HG02870 (cell line): Measurements from ENCODE around the gene TMX3.

Source experiments
- ATAC-seq: cut with Tn5 transposase; IDR thresholded peaks from one replicate; pipeline ENCODE4 v1.9.1; 2021; ENCODE audit warnings: mild to moderate bottlenecking, moderate library complexity; ENCODE audit not compliant: unreplicated experiment

The TMX3 gene, protein sequence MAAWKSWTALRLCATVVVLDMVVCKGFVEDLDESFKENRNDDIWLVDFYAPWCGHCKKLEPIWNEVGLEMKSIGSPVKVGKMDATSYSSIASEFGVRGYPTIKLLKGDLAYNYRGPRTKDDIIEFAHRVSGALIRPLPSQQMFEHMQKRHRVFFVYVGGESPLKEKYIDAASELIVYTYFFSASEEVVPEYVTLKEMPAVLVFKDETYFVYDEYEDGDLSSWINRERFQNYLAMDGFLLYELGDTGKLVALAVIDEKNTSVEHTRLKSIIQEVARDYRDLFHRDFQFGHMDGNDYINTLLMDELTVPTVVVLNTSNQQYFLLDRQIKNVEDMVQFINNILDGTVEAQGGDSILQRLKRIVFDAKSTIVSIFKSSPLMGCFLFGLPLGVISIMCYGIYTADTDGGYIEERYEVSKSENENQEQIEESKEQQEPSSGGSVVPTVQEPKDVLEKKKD

DNA sequence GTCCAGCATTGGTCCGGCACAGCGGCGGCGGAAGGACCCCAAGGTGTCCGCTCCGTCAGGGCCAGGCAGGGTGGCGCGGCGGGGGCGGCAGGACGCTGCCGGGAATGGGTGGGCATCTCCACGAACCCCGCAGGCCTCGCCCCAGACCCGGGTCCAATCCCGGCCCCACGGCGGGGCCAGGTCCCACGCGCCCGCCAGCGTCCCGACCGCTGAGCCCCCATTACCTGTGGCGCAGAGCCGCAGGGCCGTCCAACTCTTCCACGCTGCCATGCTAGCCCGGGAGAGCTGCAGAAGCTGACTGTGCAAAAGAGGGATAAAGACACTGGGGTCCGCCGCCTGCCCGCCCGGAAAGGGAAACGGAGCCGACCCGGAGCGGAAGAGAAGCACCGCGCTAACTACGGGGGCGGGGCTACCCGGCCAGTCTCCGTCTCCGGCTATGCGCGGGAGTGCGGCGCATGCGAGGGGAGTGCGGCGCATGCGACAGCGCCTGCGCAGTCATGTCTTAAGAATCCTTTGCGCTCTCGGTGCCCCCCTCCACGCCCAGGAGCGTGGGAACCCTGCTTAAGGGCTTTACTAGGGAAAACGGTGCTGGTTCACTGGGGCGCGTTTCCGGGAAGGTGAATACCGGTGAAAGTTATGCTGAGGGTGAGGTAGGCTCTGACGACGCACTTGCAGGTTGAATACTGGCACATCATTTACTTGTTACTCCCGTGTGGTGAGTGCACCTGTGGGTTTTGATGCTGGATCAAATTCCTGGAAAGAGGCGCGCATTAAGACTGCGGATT is at the start of gene TMX3:
Gene TMX3 (minus strand): TSS at position 397 of the 785 bp plus-strand sequence. CDS start 127 bp downstream, at position 270.
- peak; percentile 98 for ATAC-seq

DNA sequence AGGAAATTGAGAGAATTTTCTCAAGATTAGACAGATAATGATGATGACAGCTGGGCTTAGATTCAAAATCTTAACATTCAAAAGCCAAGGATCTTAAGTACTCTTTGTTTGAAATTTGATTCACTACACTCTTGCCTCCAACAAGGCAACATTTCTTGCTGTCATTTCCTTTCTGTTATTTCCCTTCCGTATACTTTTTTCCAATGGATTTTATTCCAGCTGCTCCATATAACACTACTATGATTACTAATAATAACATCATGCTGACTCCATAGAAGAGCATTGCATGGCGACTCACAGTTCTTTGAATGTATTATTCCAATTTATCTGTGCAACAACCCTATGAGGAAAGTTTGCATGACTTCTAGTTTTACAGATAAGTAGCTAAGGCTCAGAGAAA is 49.1 kb upstream of the TMX3 start:
- no peak for ATAC-seq

DNA sequence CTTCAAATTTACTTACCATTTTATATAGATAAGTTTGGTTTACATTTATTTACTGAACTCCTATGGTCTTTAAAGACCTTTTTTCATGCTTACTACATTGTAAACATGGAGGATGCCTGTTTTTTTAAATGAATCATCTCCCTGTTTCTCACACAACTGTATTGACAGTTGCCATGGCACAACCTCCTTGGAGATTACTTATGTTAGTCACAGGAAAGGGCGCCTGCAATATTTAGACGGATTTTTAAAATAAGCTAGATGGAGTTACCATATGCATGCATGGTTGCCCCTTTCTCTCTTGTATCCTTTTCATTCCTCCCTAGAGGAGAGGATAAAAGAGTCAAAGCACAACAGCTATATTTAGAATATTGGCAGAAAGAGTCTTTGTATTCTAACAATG is 48.2 kb upstream of the TMX3 start:
- no peak for ATAC-seq

DNA sequence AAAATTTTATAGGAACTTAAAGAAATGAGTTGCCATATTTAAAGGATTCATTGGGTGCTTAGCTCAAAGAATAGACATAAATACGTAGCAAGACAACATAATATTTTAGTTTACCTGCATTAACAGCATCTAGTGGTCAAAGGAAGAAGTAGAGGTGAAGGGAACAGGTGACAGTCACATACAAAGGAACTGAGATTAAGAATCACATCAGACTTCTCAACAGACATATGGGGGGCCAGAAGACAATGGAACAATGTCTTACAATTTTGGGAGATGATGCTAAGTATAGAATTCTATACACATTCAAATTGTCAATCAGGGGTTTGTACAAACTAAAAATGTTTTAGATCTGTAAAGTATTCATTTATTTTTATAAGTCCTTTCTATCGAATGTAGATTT is 44.4 kb upstream of the TMX3 start:
- no peak for ATAC-seq

DNA sequence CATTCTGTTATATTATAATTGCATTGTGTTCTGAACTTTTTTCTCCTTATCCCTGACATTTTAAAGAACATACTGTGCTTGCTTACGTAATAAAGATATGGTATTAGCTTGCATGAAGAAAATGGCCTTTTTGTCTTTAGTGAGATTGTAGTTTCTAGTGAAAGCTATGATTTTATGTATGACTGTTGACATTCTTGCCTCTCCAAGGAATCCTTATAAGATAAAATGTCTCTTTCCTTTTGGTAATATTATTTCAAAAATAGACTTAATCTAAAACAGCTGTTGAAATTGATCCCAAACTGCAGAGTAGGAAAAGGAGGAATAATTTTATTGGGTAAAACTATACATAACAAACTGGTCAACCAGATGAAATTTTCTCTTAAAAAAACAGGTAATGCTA is 42.2 kb upstream of the TMX3 start:
- no peak for ATAC-seq

DNA sequence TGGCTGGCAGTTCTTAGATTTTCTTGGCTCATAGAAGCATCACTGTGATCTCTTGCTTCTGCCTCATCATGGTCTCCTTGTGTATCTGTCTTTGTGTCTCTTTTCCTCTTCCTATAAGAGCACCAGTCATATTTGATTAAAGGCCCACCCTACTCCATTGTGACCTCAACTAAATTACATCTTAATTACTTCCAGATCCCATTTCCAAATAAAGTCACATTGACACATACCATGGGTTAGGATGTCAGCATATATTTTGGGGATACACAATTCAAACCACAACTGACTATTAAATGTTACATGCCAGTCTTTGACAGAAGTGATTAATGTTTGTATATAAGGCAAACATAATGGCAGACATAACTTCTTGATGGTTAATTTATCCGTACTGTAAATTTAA is 27.3 kb upstream of the TMX3 start:
- no peak for ATAC-seq

DNA sequence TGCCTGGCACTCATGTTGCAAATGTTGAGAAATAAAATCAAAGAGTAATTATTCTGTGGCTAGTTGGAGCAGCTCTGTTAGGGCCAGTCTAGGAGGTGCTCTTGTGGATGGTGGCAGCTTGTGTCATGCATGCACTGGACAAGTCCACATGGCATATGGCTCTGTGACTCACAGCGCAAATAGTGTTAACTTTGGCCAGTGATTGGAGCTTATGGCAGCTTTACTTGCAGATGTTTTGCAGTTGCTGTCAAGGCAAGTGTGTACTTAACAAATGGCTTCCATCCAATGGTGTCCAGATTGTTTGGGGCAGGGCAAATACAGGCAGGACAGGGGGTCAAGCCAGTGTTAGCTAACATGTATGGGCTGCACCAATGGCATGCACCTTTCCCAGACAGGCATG is 26.1 kb upstream of the TMX3 start:
- ATAC-seq = no peak

DNA sequence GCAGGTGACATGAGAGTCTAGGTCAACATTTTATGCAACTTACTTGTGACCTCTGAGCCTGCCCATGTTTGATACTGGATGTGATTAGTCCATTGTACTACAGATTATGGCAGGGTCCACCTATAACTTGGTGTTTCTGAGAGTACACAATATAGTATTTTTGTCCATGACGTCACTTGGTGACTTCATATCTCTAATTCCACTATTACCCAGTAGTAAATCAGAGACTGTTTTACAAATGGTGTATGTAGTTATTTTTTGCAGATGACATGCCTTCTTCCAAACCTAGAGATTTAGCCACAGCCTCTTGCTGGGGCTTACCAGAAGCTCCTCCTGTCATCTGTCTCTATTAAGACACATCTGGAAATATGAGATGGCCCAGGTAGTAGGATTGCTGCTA is 24.6 kb upstream of the TMX3 start:
- ATAC-seq = no peak

DNA sequence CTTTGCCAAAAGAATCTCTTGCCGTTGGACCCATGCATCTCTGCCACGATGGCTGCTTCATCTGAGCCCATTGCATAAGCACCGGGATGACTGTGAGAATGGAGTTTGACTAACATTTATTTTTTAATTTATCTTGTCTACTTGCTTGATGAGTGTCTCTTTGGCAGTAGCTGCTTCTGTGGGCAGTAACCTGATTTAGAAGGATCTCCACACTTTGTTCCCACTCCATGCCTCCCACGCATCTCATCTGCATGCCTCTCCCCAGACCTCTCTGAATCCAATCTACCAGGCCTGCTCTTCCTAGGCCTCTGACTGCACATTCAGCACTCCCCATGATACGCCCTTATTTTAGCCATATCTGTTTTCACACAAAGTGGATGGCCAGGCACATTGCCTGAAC is 23.7 kb upstream of the TMX3 start:
- ATAC-seq = no peak

DNA sequence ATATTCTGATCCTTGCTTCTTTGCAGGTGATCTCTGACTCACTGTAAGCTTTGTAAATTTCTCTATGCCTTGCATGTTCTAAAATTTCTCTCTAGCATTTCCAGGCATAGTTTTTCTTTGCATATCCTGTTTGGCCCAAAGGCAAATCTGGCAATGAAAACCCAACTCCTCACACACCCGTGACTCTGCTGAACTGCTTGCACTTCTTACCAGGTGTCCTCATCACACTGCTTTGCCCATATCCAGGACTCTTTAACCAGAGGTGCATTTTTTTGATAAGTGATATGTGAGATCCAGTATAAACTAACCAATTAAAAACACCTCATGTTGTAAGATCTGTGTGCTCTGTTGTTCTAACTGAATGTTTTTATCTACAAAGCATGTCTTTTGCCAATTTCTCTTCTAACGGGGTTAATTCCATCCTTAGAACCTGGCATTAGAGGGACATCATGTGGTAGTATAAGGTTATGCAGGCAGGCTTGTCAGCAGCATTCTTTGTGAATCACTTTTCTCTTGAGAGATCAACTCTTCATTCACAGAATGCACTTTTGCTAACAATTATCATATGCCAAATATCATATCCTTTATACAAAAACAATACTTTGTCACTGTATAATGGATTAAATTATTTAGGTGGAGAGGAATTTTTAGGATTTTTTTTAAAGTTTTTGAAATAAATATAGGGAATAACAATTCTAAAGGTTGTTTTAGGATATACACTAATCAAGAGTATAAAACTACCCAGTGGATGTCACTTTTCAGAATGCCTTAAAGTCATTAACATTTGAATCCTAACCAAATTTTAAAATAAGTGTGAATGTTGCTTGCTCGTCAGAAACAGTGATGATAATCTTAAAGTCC is 20.8 kb upstream of the TMX3 start:
- ATAC-seq = peak; percentile 85

DNA sequence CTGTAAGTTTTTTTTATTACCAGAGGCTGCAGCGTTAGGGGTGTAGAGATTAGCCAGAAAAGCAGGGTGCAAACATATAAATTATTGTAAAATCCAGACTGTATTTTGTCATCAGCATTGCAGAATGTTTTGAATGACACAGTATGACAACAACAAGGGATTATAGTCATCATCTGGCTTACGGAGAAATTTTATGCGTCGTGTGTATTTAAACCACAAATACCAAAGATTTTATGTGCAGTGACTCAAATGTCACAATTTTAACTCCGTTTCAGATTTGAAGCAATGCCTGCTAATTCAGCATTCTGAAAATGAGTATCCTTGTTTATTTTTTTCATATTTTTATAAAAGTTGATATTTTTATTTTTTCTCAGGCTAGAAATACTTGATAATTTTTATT is 19.4 kb upstream of the TMX3 start:
- ATAC-seq = no peak

DNA sequence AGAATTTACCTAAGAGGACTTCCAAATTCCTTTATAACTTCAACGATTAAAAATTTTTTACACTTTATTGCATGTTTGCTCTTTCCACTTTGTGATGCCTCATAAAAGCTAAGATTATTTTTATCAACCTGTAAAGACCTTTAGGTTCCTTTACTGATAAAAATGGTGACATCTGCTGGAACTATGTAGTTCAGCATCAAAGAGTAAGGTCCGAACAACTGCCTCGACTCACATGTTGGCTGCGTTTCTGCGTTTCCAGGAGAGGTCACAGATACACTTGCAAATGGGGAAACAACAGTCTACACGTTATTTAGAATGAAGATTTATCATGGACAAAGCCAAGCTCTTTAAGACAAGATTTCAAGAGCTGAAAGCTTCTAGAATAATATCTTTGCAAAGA is 18.8 kb upstream of the TMX3 start:
- ATAC-seq = no peak

DNA sequence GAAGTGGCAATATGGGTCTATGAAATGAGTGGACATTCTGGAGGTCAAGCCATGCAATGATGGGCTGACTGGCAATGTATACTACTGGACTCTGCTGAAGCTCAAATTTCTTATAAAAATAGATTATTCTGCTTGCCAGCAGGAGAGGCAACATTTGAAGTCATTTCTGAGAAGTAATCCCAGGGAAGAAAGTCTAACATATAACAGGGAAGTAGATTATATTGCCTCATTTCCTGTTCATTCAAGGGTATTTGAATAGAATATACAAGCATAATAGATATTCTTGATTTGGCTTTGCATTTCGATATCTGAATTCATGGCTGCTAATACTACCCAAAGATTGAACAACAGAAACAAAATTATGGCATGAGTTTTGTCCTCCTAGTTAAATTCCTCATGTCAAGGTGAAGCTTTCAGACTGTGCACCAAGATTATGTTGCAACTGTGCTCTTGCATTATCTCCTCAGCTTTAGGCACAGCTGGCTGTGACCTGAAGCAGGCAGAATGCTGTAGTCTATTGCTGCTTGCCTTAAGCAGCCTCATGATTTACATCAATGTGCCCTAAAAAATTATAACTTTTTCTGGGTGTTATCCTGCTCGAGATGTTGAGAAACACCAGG is 13.3 kb upstream of the TMX3 start:
- ATAC-seq = no peak

DNA sequence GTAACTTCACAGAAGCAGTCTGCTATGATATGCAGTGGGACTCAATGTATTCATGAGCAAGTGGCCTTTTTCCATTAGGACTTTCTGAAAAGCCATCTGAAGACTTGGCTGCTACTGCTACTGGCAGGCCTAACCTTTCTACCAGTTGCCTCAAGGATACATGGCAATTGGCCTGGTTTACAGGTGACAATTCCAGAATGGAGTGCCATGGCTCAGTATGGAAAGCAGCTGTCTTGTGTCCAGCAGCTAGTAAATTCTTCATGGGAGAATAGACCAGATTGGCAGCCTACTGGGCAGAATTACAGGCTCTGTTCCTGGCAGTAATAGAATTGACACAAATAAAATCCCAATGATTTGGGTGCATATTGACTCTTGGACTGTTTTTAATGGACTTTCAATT is 12.6 kb upstream of the TMX3 start:
- no peak for ATAC-seq

DNA sequence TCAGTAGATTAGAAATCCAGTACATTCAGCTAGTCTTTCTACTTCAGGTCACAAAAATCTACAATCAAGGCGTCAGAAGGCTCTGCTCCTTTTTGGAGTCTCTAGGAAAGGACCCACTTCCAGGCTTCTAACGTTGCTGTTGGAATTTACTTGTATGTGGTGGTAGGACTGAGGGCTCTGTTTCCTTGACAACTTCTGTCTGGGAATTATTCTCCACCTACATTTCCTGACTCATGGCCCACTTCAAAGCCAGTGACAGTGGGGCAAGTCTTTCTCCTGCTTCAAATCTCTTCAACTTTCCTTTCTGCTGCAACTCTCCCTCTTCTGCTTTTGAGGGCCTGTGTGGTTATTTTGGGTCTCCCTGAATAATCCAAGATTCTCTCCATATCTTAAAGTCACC is 10.4 kb upstream of the TMX3 start:
- ATAC-seq = no peak

DNA sequence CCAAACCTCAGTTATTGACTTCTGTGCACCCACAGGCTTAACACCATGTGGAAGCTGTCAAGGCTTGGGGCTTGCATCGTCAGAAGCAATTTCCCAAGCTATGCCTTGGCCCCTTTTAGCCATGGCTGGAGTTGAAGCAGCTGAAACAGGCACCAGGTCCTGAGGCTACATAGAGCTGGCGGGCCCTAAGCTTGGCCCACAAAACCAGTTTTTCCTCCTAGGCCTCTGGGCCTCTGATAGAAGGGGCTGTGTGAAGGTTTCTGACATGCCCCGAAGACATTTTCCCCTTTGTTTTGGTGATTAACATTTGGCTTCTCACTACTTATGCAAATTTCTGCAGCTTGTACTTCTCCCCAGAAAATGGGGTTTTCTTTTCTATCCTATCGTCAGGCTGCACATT is 9.1 kb upstream of the TMX3 start:
- no peak for ATAC-seq

DNA sequence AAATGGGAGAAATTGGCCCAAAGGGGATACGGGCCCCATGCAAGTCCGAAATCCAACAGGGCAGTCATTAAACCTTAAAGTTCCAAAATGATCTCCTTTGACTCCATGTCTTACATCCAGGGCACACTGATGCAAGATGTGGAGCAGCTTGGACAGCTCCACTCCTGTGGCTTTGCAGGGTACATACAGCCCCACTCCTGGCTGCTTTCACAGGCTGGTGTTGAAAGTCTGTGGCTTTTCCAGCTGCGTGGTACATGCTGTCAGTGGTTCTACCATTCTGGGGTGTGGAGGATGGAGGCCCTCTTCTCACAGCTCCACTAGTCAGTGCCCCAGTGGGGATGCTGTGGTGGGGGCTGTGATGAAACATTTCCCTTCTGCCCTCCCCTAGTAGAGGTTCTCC is 8.6 kb upstream of the TMX3 start:
- ATAC-seq = no peak

DNA sequence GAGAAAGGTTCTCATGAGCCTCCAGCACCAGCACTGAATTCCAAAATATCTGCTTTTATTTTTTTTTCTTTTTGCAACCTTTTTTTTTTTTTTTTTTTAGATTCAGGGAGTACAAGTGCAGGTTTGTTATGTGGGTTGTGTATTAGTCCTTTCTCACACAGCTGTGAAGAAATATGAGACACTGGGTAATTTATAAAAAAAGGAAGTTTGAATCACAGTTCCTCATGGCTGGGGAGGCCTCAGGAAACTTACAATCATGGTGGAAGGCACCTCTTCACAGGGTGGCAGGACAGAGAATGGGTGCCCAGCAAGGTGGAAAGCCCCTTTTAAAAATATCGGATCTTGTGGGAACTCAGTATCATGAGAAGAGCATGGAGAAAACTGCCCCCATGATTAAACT is 7.9 kb upstream of the TMX3 start:
- no peak for ATAC-seq

DNA sequence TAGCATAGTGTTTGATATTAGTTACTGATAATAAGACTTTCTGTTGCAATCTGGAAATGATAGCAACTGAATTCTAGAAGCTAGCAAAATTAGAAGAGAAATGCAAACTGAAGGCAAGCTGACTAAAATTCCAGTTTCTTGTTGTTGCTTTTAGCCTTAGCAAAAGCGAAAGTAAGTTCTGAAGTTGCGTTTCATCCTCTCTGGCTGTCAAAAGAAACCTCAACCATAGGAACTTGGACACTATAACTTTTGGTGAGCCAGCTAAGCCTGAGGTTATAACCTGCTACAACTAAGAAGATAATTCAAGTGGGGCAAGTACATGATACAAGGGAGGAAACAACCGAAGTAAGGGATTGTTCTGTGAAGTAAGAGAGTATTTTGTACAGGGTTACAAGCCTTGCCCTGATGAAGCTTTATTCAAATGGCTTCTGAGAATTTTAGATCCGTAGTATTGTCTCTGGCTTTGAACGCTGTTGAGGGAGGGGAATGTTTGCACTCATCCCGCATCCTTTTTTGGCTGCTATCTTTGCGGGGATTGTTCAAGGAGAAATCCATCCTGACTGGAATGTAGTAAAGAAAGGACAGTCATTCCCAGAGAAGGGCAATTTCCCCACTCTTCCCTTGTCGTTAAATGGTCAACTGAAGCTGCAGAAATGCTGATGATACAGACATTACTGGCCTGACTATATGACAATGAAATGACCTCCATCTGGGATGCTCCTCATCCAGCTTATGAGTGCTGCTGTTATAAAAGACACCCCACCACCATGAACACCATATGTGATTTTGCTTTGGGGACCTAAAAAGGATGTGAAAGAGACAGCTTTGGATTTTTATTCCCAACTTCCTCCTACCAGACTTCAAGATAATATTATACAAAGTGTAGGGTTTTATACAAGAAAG is 7.0 kb upstream of the TMX3 start:
- ATAC-seq = peak; percentile 90

DNA sequence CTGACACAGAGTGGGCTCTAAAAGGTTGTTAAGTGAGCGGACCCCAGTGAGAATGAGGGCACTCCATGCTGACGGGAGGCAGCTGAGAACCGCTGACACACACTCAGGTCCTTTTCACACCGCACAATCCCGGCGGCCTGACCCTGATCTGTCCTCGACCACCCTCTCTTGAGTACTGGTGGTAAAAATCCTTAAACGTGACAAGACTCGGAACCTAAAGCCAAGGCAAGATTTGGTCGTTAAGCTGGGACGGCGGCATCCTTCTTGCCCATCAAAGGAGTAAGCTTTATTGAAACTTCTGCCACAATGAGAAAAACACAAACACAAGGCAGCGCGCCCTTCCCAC is 569 bp downstream of the TMX3 start:
- ATAC-seq = peak; percentile 3
